Measurements from ENCODE around the gene RNF39.

The RNF39 gene

GRCh38 chr6:30102414-30102969, 26.9 kb upstream of the RNF39 start:
- H3K4me3 ChIP-seq (replicated peaks; ENCODE audit: low read depth, low read length): peak overlapping the region; percentile 44
- no peak for TF ChIP-seq CTCF (IDR thresholded peaks at IDR 0.05; ENCODE audit: low read length, missing control alignments)
- peak; percentile 34 for DNase-seq (ENCODE audit: low read depth)

GRCh38 chr6:30101444-30102413, 26.2 kb upstream of the RNF39 start:
- DNase-seq (ENCODE audit: low read depth): peak; percentile 81
- peak; percentile 18 for TF ChIP-seq CTCF (IDR thresholded peaks at IDR 0.05; ENCODE audit: low read length, missing control alignments)
- H3K4me3 ChIP-seq (replicated peaks; ENCODE audit: low read depth, low read length): peak overlapping the region; percentile 51

GRCh38 chr6:30100585-30101443, 25.2 kb upstream of the RNF39 start:
- TF ChIP-seq CTCF (IDR thresholded peaks at IDR 0.05; ENCODE audit: low read length, missing control alignments): no peak
- H3K4me3 ChIP-seq (replicated peaks; ENCODE audit: low read depth, low read length): no peak overlapping the region
- DNase-seq (ENCODE audit: low read depth): no peak

- H3K4me3 ChIP-seq (replicated peaks; ENCODE audit: low read depth, low read length): no peak overlapping the region
- TF ChIP-seq CTCF (IDR thresholded peaks at IDR 0.05; ENCODE audit: low read length, missing control alignments): no peak
- DNase-seq (ENCODE audit: low read depth): no peak
Measured at GRCh38 chr6:30100154-30100553, 24.6 kb upstream of the RNF39 start.

- DNase-seq (ENCODE audit: low read depth): no peak
- no peak overlapping the region for H3K4me3 ChIP-seq (replicated peaks; ENCODE audit: low read depth, low read length)
- no peak for TF ChIP-seq CTCF (IDR thresholded peaks at IDR 0.05; ENCODE audit: low read length, missing control alignments)
Measured at GRCh38 chr6:30097902-30098768, 22.6 kb upstream of the RNF39 start.

- H3K4me3 ChIP-seq (replicated peaks; ENCODE audit: low read depth, low read length): no peak overlapping the region
- no peak for TF ChIP-seq CTCF (IDR thresholded peaks at IDR 0.05; ENCODE audit: low read length, missing control alignments)
- no peak for DNase-seq (ENCODE audit: low read depth)
Measured at GRCh38 chr6:30096829-30097228, 21.3 kb upstream of the RNF39 start.

Measured in fibroblast of pulmonary artery (primary cell).